Activated CD4-positive, alpha-beta T cell treated with anti-CD3 and anti-CD28 coated beads for 1 hour (primary cell): ENCODE measurements around the gene P2RX4.
"Not testable (repeated sequence)": the region's sequence is repeated elsewhere in the genome, so short reads cannot be mapped to it uniquely, and the experiment has no call there.

ENCODE experiments used
- DNase-seq: peaks from one replicate; pipeline ENCODE4 v3.0.0-alpha.2; 2020

The P2RX4 gene

GRCh38 chr12:121223292-121224285, 13.7 kb downstream of the P2RX4 start:
- peak; percentile 34 for DNase-seq

GRCh38 chr12:121224591-121224990, 14.7 kb downstream of the P2RX4 start:
- peak; percentile 22 for DNase-seq

GRCh38 chr12:121226399-121226798, 16.5 kb downstream of the P2RX4 start:
- no peak for DNase-seq

GRCh38 chr12:121226871-121227270, 16.9 kb downstream of the P2RX4 start:
- not testable (repeated sequence) for DNase-seq

GRCh38 chr12:121227294-121227693, 17.4 kb downstream of the P2RX4 start:
- DNase-seq: no peak

GRCh38 chr12:121228919-121229665, 19.2 kb downstream of the P2RX4 start:
- DNase-seq: no peak

- DNase-seq: peak; percentile 32
Measured at GRCh38 chr12:121229826-121230537, 20.1 kb downstream of the P2RX4 start.

- no peak for DNase-seq
Measured at GRCh38 chr12:121230538-121230907, 20.6 kb downstream of the P2RX4 start.

- DNase-seq: no peak
Measured at GRCh38 chr12:121232163-121232562, 22.2 kb downstream of the P2RX4 start.

- DNase-seq: no peak
Measured at GRCh38 chr12:121232977-121233627, 23.2 kb downstream of the P2RX4 start.

- DNase-seq: no peak
Measured at GRCh38 chr12:121233628-121234020, 23.7 kb downstream of the P2RX4 start.

- DNase-seq: no peak
Measured at GRCh38 chr12:121236776-121237175, 26.8 kb downstream of the P2RX4 start.

- no peak for DNase-seq
Measured at GRCh38 chr12:121237415-121237814, 27.5 kb downstream of the P2RX4 start.

GRCh38 chr12:121238086-121238485, 28.2 kb downstream of the P2RX4 start:
- no peak for DNase-seq

GRCh38 chr12:121238604-121239350, 28.8 kb downstream of the P2RX4 start:
- no peak for DNase-seq

- no peak for DNase-seq
Measured at GRCh38 chr12:121239351-121240061, 29.6 kb downstream of the P2RX4 start.

- DNase-seq: no peak
Measured at GRCh38 chr12:121240062-121240420, 30.1 kb downstream of the P2RX4 start.

- DNase-seq: peak; percentile 88
Measured at GRCh38 chr12:121240484-121241101, 30.7 kb downstream of the P2RX4 start.

GRCh38 chr12:121241156-121241970, 31.4 kb downstream of the P2RX4 start:
- no peak for DNase-seq

GRCh38 chr12:121245031-121245430, 35.1 kb downstream of the P2RX4 start:
- DNase-seq: no peak
